HG03439 (cell line): ENCODE results near the gene ORMDL3.
"Not testable (repeated sequence)": the region's sequence is repeated elsewhere in the genome, so short reads cannot be mapped to it uniquely, and the experiment has no call there.

Experiments used
- ATAC-seq: cut with Tn5 transposase; IDR thresholded peaks from one replicate; pipeline ENCODE4 v1.9.1; 2021; ENCODE audit warnings: mild to moderate bottlenecking, moderate library complexity; ENCODE audit not compliant: unreplicated experiment

The ORMDL3 gene

GRCh38 chr17:39950871-39951348 is 23.5 kb upstream of the ORMDL3 start:
- ATAC-seq: no peak

- ATAC-seq: no peak
Observed at GRCh38 chr17:39949028-39949427, 21.6 kb upstream of the ORMDL3 start.

- ATAC-seq: not testable (repeated sequence)
Observed at GRCh38 chr17:39948489-39948828, 21.1 kb upstream of the ORMDL3 start.

GRCh38 chr17:39946551-39947330 is 19.3 kb upstream of the ORMDL3 start:
- no peak for ATAC-seq

- no peak for ATAC-seq
Observed at GRCh38 chr17:39944393-39944711, 17.0 kb upstream of the ORMDL3 start.

GRCh38 chr17:39943702-39944392 is 16.4 kb upstream of the ORMDL3 start:
- no peak for ATAC-seq

GRCh38 chr17:39939588-39940419 is 12.4 kb upstream of the ORMDL3 start:
- no peak for ATAC-seq

GRCh38 chr17:39939106-39939505 is 11.7 kb upstream of the ORMDL3 start:
- no peak for ATAC-seq

- no peak for ATAC-seq
Observed at GRCh38 chr17:39938140-39938869, 10.9 kb upstream of the ORMDL3 start.

- no peak for ATAC-seq
Observed at GRCh38 chr17:39937447-39937846, 10.0 kb upstream of the ORMDL3 start.

- ATAC-seq: no peak
Observed at GRCh38 chr17:39935909-39936308, 8.5 kb upstream of the ORMDL3 start.

GRCh38 chr17:39934324-39934723 is 6.9 kb upstream of the ORMDL3 start:
- ATAC-seq: no peak

- ATAC-seq: no peak
Observed at GRCh38 chr17:39933912-39934311, 6.5 kb upstream of the ORMDL3 start.

- no peak for ATAC-seq
Observed at GRCh38 chr17:39929646-39930407, 2.4 kb upstream of the ORMDL3 start.

GRCh38 chr17:39928858-39929645 is 1.7 kb upstream of the ORMDL3 start:
- ATAC-seq: peak; percentile 26

GRCh38 chr17:39927929-39928857 is 792 bp upstream of the ORMDL3 start:
- peak; percentile 15 for ATAC-seq

GRCh38 chr17:39926588-39927100 is 757 bp downstream of the ORMDL3 start:
- peak; percentile 20 for ATAC-seq

- ATAC-seq: no peak
Observed at GRCh38 chr17:39926135-39926587, 1.2 kb downstream of the ORMDL3 start.
